HepG2 (cell line): Measurements from ENCODE around the gene THAP9. TPM values are rescaled to one million over a fixed set of nuclear protein-coding genes. Genes with fewer than 3 reads are reported as not detected.

Source experiments
- AFF4 ChIP-seq: sonication (generic); formaldehyde crosslinking; IDR thresholded peaks from 2 replicates; pipeline ENCODE4 v1.4.0; 2020; ENCODE audit warnings: missing genetic modification reagents
- ARID3A ChIP-seq: IDR thresholded peaks from 2 replicates; pipeline ENCODE4 v1.6.1; 2012; ENCODE audit warnings: low read depth, low read length, improper control_type of control experiment
- GRHL1 ChIP-seq: sonication (generic); formaldehyde crosslinking; conservative IDR thresholded peaks from 2 replicates; pipeline ENCODE4 v1.8.0; 2022; ENCODE audit warnings: missing genetic modification reagents
- MAFF ChIP-seq: IDR thresholded peaks from 2 replicates; pipeline ENCODE4 v1.6.1; 2011; ENCODE audit warnings: low read depth, low read length, improper control_type of control experiment
- MATR3 ChIP-seq: sonication (generic); formaldehyde crosslinking; IDR thresholded peaks from 2 replicates; pipeline ENCODE4 v1.4.0; 2020; ENCODE audit warnings: missing genetic modification reagents
- NFAT5 ChIP-seq: sonication (generic); formaldehyde crosslinking; IDR thresholded peaks from 2 replicates; pipeline ENCODE4 v1.4.0; 2020; ENCODE audit warnings: missing genetic modification reagents
- NFKB2 ChIP-seq: sonication (generic); formaldehyde crosslinking; IDR thresholded peaks from 2 replicates; pipeline ENCODE4 v1.4.0; 2020; ENCODE audit warnings: missing genetic modification reagents, borderline replicate concordance
- RBM22 ChIP-seq: fragments of 200-400 bp; formaldehyde crosslinking; optimal IDR thresholded peaks from 2 replicates; pipeline ENCODE3; 2017; ENCODE audit warnings: mild to moderate bottlenecking, low read length, moderate library complexity
- ZNF451 ChIP-seq: sonication (generic); formaldehyde crosslinking; IDR thresholded peaks from 2 replicates; pipeline ENCODE4 v1.5.0; 2020; ENCODE audit warnings: mild to moderate bottlenecking, missing genetic modification reagents
- ZNF557 ChIP-seq: sonication (generic); formaldehyde crosslinking; IDR thresholded peaks from 2 replicates; pipeline ENCODE4 v1.4.0; 2020; ENCODE audit warnings: missing genetic modification reagents
- ZSCAN25 ChIP-seq: sonication (generic); formaldehyde crosslinking; IDR thresholded peaks from 2 replicates; pipeline ENCODE4 v1.8.0; 2022; ENCODE audit warnings: mild to moderate bottlenecking, missing genetic modification reagents
- polyA plus RNA-seq, 8 experiments: library from polyadenylated mRNA; depleted of rRNA in 3 of 8; stranded (reverse) in 7 of 8; unstranded in 1 of 8; fragments of >200 nt; fragmentation: Illumina TruSeq in 4 of 8; extraction: Trizol in 4 of 8; gene quantifications; 2 replicates each; pipeline versions ENCODE4 v1.2.1 to v1.2.3, GENCODE V29; 2011 to 2016; ENCODE audit warnings: low read depth in 4 of 8, missing spikeins in 1 of 8, mixed read lengths in 1 of 8; ENCODE audit not compliant: insufficient read depth in 1 of 8
- total RNA-seq, 5 experiments: library from RNA; depleted of rRNA; stranded (reverse); fragments of >200 nt; fragmentation: Illumina TruSeq; extraction: Trizol; gene quantifications; 2 replicates each; pipeline ENCODE4 v1.2.3, GENCODE V29; 2016; ENCODE audit warnings: low read depth in 1 of 5
- TF ChIP-seq, protein P1 (sequence below): sonication (generic); formaldehyde crosslinking; IDR thresholded peaks from 2 replicates; pipeline ENCODE4; 2020; ENCODE audit warnings: missing genetic modification reagents, mild to moderate bottlenecking, borderline replicate concordance

THAP9 gene
- total and polyA plus RNA-seq, 2 of the 13 experiments (the other 11 are each of a cell fraction or from before 2014, with no cell fraction given) = 6.0 to 7.2 TPM

- no peak for TF ChIP-seq ARID3A
- TF ChIP-seq ZSCAN25 = peak; percentile 65; the same call in 1 of the 2 replicates
- peak; percentile 85; the same call in 1 of the 2 replicates for TF ChIP-seq NFKB2 (CRISPR knock-in tag)
- peak; percentile 97 for TF ChIP-seq ZNF451 (CRISPR knock-in tag)
- TF ChIP-seq RBM22 = no peak
- TF ChIP-seq MAFF = no peak; the same call in 1 of the 2 replicates
- 0 out of 2 replicates have a peak, but pooled peaks have one; percentile 61 for TF ChIP-seq AFF4 (CRISPR knock-in tag)
- TF ChIP-seq ZNF557 (CRISPR knock-in tag) = no peak
- TF ChIP-seq, protein P1, sequence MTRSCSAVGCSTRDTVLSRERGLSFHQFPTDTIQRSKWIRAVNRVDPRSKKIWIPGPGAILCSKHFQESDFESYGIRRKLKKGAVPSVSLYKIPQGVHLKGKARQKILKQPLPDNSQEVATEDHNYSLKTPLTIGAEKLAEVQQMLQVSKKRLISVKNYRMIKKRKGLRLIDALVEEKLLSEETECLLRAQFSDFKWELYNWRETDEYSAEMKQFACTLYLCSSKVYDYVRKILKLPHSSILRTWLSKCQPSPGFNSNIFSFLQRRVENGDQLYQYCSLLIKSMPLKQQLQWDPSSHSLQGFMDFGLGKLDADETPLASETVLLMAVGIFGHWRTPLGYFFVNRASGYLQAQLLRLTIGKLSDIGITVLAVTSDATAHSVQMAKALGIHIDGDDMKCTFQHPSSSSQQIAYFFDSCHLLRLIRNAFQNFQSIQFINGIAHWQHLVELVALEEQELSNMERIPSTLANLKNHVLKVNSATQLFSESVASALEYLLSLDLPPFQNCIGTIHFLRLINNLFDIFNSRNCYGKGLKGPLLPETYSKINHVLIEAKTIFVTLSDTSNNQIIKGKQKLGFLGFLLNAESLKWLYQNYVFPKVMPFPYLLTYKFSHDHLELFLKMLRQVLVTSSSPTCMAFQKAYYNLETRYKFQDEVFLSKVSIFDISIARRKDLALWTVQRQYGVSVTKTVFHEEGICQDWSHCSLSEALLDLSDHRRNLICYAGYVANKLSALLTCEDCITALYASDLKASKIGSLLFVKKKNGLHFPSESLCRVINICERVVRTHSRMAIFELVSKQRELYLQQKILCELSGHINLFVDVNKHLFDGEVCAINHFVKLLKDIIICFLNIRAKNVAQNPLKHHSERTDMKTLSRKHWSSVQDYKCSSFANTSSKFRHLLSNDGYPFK = peak; percentile 68; the same call in 1 of the 2 replicates
- TF ChIP-seq NFAT5 (CRISPR knock-in tag) = peak; percentile 24; the same call in 1 of the 2 replicates
- TF ChIP-seq GRHL1 = no peak
- TF ChIP-seq MATR3 = no peak
These were observed at the start of gene THAP9 (continued) for GRCh38 chr4:82900411-82901182.
